ENCODE measurements around the gene SOCS3.

The SOCS3 gene, protein sequence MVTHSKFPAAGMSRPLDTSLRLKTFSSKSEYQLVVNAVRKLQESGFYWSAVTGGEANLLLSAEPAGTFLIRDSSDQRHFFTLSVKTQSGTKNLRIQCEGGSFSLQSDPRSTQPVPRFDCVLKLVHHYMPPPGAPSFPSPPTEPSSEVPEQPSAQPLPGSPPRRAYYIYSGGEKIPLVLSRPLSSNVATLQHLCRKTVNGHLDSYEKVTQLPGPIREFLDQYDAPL

DNA sequence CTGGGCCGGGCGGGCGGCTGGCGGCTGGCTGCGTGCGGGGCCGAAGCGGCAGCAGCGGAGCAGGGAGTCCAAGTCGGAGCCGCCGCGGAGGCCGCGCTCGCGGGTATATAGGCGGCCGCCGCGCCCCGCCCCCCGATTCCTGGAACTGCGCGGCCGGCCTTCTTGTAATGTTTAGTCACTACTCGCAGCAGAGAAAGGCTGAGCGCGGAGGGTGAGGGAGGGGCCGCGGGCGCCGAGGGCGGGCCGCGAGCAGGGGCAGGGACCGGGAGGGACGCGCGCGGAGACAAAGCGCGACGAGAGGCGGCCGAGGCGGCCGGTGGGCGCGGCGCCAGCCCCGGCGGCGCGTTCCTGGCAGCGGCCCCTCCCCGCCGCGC is at the start of gene SOCS3:
Gene SOCS3 (minus strand): TSS at position 81 of the 374 bp plus-strand sequence. CDS start 982 bp downstream, outside the sequence.
- intact Hi-C loops (cut with micrococcal nuclease): loop anchor here (1.0 to 2.0 kb wide), 2 partner anchors 35 to 62 kb away; no protein-coding TSS in a partner anchor
- no peaks in the 10 kb centered on the region for H3K9me3 Mint-ChIP-seq
- H3K27me3 Mint-ChIP-seq: peaks cover 20% of the 10 kb centered on the region
- H3K27ac Mint-ChIP-seq: peak within 1 kb of the TSS; percentile 94
- peaks cover 55% of the 10 kb centered on the region for H3K4me1 Mint-ChIP-seq (ENCODE audit: low read depth)
- peak within 1 kb of the TSS; percentile 87 for H3K4me3 Mint-ChIP-seq
- H3K36me3 Mint-ChIP-seq (ENCODE audit: low read depth): peaks cover 46% of the 10 kb centered on the region

DNA sequence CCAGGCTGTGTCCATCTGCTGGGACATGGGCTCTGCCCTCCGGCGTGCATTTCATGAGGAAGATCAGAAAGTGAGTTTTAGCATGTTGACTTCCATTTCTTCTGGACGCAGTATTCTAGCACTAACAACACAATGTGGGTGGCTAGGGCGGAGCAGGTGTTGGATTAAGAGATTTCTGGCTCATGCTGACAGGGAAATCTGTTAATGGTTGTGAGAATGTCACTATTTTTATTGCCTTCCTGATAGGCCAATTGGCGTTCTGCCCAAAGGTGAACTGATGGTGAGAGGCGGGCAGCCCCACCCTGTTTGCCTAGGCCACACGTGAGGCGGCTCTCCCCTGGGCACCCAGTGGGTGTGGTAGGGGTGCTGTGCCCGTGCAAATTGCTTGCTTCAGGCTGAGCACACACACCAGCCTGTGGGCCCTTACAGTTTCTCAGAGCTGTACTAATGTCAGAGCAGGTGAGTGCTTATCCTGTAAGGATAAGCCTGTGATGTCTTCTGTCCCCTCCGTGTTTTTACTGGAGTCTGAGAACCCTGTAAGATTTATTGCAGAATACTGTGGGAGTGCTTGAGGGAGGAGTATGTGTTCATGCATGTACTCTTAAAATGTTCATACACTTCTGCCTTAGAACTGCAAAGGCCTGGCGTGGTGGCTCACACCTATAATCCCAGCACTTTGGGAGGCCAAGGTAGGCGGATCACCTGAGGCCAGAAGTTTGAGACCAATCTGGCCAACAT is 49.5 kb upstream of the SOCS3 start:
- Mint-ChIP-seq H3K27ac (peak overlapping the region; percentile 43), H3K36me3 (ENCODE audit: low read depth) (peaks cover 85% of the 10 kb centered on the region), H3K4me1 (ENCODE audit: low read depth) (peaks cover 79% of the 10 kb centered on the region), H3K27me3 (no peaks in the 10 kb centered on the region), H3K4me3 (no peak overlapping the region), H3K9me3 (no peaks in the 10 kb centered on the region)
- intact Hi-C loops (cut with micrococcal nuclease): no loop called here

DNA sequence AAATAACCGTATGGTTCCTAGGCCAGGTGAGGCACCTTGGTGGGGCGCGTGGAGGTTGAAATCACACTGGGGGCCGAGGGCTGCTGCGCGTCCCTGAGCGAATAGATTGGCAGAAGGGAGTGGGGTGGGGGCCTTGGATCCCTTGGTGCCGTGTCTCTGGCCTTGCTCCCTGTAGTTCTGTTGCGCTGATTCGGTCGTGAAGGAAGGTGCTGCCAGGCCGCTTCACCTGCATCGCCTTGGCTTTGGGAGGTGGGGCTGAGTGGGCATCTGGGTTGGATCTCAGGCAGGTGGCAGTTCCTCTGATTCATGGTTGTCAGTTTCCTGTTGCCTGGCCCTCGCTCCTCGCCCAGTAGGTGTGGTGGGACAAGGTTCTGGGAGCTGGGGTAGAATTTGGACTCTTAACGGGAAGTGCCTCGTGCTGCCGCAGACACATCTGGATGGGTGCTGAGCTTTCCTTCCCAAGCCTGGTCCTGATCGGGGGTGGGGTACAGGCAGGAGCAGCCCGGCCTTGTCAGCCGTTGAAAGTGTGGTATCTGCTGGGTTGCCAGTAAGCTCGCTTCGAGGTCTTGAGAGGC is 48.7 kb upstream of the SOCS3 start:
- Mint-ChIP-seq H3K36me3 (ENCODE audit: low read depth) (peaks cover 86% of the 10 kb centered on the region), H3K4me3 (no peak overlapping the region), H3K27ac (no peak overlapping the region), H3K9me3 (no peaks in the 10 kb centered on the region), H3K27me3 (no peaks in the 10 kb centered on the region), H3K4me1 (ENCODE audit: low read depth) (peaks cover 71% of the 10 kb centered on the region)
- intact Hi-C loops (cut with micrococcal nuclease): no loop called here

DNA sequence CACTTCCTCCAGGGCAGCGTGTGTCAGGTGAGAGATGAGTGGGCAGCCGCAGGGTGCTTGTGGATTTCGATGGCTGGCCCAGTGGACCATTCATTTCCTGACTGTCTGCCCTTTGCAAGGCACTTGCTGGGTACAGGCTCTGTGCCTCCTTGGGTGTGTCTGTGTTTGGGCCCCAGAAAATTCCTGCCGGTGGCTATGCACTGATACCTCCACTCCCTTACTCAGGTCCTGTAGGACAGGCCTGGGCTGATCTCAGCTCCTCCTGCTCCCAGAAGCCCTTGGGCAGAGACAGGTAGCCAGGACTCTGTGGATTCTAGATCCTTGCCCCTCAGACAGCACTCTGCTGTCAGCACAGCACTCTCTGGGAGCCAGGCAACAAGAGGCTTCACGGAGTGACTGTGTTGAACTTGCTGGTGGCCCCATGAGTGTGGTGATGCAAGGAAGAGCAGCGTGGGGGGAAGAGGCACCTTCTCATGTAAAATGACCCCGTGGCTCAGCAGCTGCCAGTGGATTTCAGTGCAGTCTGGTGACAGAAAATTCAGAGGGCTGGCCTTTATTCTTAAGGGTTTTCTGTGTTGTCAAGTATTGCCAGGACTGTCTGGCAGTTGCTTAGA is 47.6 kb upstream of the SOCS3 start:
- Mint-ChIP-seq H3K4me3 (no peak overlapping the region), H3K36me3 (ENCODE audit: low read depth) (peaks cover 86% of the 10 kb centered on the region), H3K27ac (no peak overlapping the region), H3K4me1 (ENCODE audit: low read depth) (peaks cover 65% of the 10 kb centered on the region), H3K9me3 (no peaks in the 10 kb centered on the region), H3K27me3 (no peaks in the 10 kb centered on the region)
- intact Hi-C loops (cut with micrococcal nuclease): no loop called here

DNA sequence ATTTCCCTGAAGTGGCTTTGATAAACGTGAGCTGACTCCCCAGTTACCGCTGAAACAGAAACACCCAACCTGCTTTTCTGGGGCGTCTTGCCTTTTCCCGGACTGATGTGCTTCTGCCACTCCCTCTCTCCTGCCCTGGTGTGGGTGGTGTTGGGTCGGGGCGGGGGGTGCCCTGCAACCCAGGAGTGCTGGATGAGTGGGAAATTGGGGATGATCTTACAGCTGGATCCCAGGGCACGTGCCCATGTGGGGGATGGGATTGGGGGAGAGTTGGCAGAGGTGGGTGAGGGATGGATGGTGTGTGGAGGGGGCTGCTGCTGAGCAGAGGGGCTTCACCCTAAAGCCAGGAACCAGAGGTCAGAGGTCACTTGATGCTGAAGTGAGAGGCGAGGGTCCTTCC is 47.0 kb upstream of the SOCS3 start:
- H3K4me3 Mint-ChIP-seq: no peak overlapping the region
- intact Hi-C loops (cut with micrococcal nuclease): no loop called here
- H3K27ac Mint-ChIP-seq: no peak overlapping the region
- no peaks in the 10 kb centered on the region for H3K9me3 Mint-ChIP-seq
- H3K36me3 Mint-ChIP-seq (ENCODE audit: low read depth): peaks cover 90% of the 10 kb centered on the region
- H3K27me3 Mint-ChIP-seq: no peaks in the 10 kb centered on the region
- peaks cover 65% of the 10 kb centered on the region for H3K4me1 Mint-ChIP-seq (ENCODE audit: low read depth)

DNA sequence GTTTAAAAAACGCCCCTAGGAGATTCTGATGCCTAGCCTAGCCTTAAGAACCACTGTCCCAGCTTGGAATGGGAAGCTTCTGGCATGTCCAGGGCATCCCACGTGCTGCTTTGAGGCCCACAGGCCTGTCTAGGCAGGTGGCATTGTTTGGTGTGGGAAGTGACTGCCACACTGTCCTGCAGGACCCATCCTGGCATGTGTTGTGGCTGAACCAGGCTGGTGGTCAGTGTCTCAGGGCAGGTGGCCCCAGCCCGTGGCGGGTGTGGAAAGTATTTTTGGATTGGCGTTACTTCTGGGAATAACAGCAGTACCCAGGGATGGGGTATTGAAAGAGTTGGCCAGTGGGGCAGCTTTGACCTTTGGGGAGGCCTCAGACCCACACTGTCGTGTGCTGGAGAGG is 46.5 kb upstream of the SOCS3 start:
- Mint-ChIP-seq H3K4me3 (no peak overlapping the region), H3K27me3 (no peaks in the 10 kb centered on the region), H3K27ac (no peak overlapping the region), H3K9me3 (no peaks in the 10 kb centered on the region), H3K36me3 (ENCODE audit: low read depth) (peaks cover 95% of the 10 kb centered on the region), H3K4me1 (ENCODE audit: low read depth) (peaks cover 65% of the 10 kb centered on the region)
- intact Hi-C loops (cut with micrococcal nuclease): no loop called here

DNA sequence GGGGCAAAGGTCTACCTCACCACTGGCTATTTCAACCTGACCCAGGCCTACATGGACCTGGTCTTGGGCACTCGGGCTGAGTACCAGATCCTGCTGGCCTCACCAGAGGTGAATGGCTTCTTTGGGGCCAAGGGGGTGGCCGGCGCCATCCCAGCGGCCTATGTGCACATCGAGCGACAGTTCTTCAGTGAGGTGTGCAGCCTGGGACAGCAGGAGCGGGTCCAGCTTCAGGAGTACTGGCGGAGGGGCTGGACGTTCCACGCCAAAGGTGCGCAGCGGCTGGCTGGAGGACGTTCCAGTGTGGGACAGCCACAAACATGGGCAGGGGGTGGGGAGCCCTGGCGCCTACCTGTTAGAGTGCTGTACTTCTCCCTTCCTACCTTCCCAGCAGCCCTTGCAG is 43.9 kb upstream of the SOCS3 start:
- H3K36me3 Mint-ChIP-seq (ENCODE audit: low read depth): peaks cover 96% of the 10 kb centered on the region
- no peaks in the 10 kb centered on the region for H3K9me3 Mint-ChIP-seq
- H3K4me3 Mint-ChIP-seq: no peak overlapping the region
- intact Hi-C loops (cut with micrococcal nuclease): no loop called here
- H3K27ac Mint-ChIP-seq: no peak overlapping the region
- H3K4me1 Mint-ChIP-seq (ENCODE audit: low read depth): peaks cover 53% of the 10 kb centered on the region
- no peaks in the 10 kb centered on the region for H3K27me3 Mint-ChIP-seq

DNA sequence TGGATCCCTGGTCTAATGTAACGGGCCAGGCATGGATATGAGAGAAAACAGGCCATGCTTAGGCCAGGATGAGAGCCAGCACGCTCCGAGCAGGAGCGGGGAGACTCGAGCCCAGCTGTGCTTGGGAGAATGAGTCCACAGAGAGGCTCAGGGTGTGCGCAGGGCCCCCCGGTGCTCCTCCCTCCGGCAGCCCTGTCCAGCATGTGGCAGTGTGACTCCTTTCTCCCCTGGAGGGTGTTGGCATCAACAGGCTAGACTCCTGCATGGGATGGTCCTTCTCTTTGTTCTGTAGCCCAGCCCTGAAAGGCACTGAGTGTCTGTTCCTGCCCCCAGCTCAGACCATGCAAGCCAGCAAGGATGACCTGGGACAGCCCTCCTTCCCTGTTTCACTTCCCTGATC is 42.0 kb upstream of the SOCS3 start:
- intact Hi-C loops (cut with micrococcal nuclease): no loop called here
- peaks cover 42% of the 10 kb centered on the region for H3K4me1 Mint-ChIP-seq (ENCODE audit: low read depth)
- no peaks in the 10 kb centered on the region for H3K27me3 Mint-ChIP-seq
- no peaks in the 10 kb centered on the region for H3K9me3 Mint-ChIP-seq
- H3K36me3 Mint-ChIP-seq (ENCODE audit: low read depth): peaks cover 100% of the 10 kb centered on the region
- H3K4me3 Mint-ChIP-seq: no peak overlapping the region
- H3K27ac Mint-ChIP-seq: peak overlapping the region; percentile 56

DNA sequence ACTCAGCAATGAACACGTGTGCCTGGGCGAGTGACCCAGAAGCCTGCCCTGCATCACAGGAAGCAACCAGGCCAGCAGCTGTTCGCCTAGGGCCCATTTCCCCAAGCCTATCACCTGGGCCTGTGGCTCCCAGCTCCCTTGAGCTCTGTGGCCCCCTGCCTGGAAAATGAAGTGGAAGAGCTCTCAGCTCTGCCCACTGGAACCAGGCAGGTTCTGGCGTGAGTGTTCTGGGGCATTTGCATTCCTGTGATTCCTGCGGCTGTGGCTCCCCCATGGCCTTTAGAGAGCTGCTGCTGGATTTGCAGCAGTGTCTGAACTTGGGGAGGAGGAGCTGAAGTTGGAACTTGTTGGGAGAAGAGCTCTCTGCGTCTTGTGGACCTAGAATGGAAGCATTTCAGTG is 41.4 kb upstream of the SOCS3 start:
- peaks cover 100% of the 10 kb centered on the region for H3K36me3 Mint-ChIP-seq (ENCODE audit: low read depth)
- H3K27me3 Mint-ChIP-seq: no peaks in the 10 kb centered on the region
- intact Hi-C loops (cut with micrococcal nuclease): no loop called here
- peak overlapping the region; percentile 56 for H3K27ac Mint-ChIP-seq
- no peak overlapping the region for H3K4me3 Mint-ChIP-seq
- H3K9me3 Mint-ChIP-seq: no peaks in the 10 kb centered on the region
- peaks cover 35% of the 10 kb centered on the region for H3K4me1 Mint-ChIP-seq (ENCODE audit: low read depth)

DNA sequence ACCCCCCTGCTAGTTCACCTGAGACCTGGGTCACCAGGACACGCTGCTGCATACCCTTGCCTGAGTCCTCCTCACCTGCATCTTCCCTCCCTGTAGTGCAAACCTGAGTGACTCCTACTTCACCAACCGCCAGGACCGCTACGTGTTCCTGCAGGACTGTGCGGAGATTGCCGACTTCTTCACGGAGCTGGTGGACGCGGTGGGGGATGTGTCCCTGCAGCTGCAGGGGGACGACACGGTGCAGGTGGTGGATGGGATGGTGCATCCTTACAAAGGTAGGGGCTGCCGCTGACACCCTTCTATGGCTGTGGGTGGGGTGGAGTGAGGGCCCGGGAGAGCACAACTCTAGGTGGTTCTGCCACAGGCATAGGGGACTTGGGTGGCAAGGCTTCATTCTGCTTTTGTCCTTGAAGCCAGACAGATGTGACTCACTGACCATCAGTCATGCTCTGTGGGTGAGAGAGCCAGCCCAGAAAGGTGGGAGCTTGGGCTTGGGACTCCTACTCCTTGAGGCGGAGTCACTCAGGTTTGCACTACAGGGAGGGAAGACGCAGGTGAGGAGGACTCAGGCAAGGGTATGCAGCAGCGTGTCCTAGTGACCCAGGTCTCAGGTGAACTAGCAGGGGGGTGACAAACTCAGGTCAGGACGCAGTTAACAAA is 40.8 kb upstream of the SOCS3 start:
- H3K9me3 Mint-ChIP-seq: no peaks in the 10 kb centered on the region
- no peak overlapping the region for H3K27ac Mint-ChIP-seq
- H3K4me3 Mint-ChIP-seq: no peak overlapping the region
- H3K36me3 Mint-ChIP-seq (ENCODE audit: low read depth): peaks cover 100% of the 10 kb centered on the region
- peaks cover 30% of the 10 kb centered on the region for H3K4me1 Mint-ChIP-seq (ENCODE audit: low read depth)
- H3K27me3 Mint-ChIP-seq: no peaks in the 10 kb centered on the region
- intact Hi-C loops (cut with micrococcal nuclease): no loop called here

DNA sequence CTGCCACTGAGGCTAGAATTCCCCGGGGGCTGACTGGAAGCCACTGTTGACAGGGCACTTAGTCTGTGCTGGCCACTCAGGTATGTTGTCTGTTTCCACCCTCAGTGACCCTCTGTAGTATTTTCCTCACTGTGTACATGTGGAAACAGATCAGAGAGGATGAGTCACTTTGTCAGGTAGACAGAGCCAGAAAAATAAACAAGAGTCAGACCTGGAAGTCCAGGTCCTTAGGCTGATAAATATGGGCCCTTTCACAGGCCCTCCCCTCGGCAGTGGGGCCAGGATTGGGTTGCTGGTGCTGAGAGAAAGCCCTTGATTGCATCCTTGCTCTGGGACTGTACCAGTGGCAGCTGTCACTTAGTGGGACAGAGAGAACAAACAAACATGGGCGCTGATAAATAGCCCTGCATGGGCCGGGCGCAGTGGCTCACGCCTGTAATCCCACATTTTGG is 39.8 kb upstream of the SOCS3 start:
- Mint-ChIP-seq H3K27ac (no peak overlapping the region), H3K4me1 (ENCODE audit: low read depth) (peaks cover 26% of the 10 kb centered on the region), H3K36me3 (ENCODE audit: low read depth) (peaks cover 100% of the 10 kb centered on the region), H3K9me3 (no peaks in the 10 kb centered on the region), H3K4me3 (no peak overlapping the region), H3K27me3 (no peaks in the 10 kb centered on the region)
- intact Hi-C loops (cut with micrococcal nuclease): no loop called here

DNA sequence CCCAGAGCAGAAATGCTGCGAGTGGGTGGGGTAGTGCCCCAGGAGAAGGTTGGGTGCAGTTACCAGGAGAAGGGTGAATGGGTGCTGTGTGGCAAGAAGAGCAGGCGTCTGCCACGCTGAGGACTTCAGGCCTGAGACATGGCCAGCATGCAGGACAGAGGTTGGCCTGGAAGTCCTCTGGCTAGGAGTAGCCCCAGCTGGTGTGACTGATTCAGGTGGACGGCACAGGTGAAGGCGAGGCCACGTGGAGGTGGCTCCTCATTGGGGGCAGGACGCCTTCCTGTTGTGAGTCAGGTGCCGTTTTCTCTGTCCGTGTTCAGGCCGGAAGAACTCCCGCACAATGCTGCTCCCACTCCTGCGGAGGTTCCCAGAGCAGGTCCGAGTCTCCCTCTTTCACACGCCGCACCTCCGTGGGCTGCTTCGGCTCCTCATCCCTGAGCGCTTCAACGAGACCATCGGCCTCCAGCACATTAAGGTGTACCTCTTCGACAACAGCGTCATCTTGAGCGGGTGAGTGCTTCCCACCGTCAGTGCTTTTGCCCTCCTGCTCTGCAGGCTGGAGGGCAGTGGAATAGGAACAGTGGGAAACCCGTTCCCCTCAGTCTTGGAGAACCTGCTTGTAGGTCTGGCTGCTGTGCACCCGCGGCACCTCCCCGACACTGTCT is 39.3 kb upstream of the SOCS3 start:
- peaks cover 100% of the 10 kb centered on the region for H3K36me3 Mint-ChIP-seq (ENCODE audit: low read depth)
- H3K27me3 Mint-ChIP-seq: no peaks in the 10 kb centered on the region
- H3K9me3 Mint-ChIP-seq: no peaks in the 10 kb centered on the region
- H3K27ac Mint-ChIP-seq: no peak overlapping the region
- peaks cover 26% of the 10 kb centered on the region for H3K4me1 Mint-ChIP-seq (ENCODE audit: low read depth)
- H3K4me3 Mint-ChIP-seq: no peak overlapping the region
- intact Hi-C loops (cut with micrococcal nuclease): no loop called here

DNA sequence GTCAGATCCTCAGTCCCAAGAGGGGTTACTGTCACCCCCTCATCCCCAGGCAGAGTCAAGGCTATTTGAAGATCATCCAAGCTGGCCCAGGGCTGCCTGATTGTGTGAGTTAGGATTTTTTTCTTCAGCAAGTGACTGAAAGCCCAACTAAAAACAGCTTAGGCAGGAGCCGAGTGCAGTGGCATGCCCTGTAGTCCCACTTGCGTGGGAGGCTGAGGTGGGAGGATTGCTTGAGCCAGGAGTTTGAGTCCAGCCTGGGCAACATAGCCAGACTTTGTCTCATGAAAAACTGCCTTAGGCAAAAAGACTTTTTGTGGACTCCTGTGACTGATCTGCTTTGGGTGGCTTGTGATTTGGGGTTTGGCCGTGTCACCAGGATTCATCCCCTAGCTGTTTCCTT is 38.5 kb upstream of the SOCS3 start:
- H3K4me3 Mint-ChIP-seq: no peak overlapping the region
- H3K9me3 Mint-ChIP-seq: no peaks in the 10 kb centered on the region
- H3K36me3 Mint-ChIP-seq (ENCODE audit: low read depth): peaks cover 100% of the 10 kb centered on the region
- H3K27me3 Mint-ChIP-seq: no peaks in the 10 kb centered on the region
- intact Hi-C loops (cut with micrococcal nuclease): no loop called here
- H3K27ac Mint-ChIP-seq: no peak overlapping the region
- peaks cover 29% of the 10 kb centered on the region for H3K4me1 Mint-ChIP-seq (ENCODE audit: low read depth)

Measured in dendritic cell treated with granulocyte-macrophage colony-stimulating factor and Interleukin-4, amounts not matched to agents 40 ng/mL and 50 ng/mL, for 4 days (primary cell).